Measurements from ENCODE around the gene ZBTB24. TPM values are rescaled to one million over a fixed set of nuclear protein-coding genes. Genes with fewer than 3 reads are reported as not detected.
"Not testable (repeated sequence)": the region's sequence is repeated elsewhere in the genome, so short reads cannot be mapped to it uniquely, and the experiment has no call there.

ZBTB24 gene
- total RNA-seq, 1 experiment from 2014 or later = 13.4 TPM

DNA sequence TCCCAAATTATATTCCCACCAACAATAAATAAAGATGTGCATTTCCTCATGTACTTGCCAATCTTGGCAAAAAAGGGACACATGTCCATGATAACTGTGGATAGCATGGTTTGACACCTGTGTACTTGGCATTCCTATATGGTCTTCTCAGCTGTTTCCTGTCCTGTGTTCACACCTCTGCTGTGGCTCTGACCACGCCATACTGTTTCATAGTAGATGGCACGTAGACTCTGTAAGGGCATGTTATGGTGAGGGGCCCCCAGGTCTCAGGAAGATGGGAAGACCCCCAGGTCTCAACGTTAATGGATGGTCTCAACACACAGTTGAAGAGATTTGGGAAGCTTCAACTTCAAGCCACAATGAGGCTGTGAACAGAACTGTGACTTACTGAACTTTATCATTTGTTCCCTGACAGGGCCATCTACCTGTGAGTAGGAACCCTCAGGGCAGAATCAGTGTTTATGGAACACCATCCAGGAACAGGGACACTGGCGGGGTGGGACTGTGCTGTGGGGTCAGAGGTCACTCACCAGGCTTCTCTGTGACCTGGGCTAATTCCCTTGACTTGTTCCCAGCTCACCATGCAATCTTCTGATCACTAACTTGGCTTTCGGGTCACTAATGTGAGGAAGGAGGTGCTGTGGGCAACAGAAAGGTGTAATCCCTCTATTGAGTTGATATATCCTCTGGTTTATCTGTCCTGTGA lies 11.8 kb downstream of the ZBTB24 start:
- no peak for DNase-seq (ENCODE audit: low read depth)

DNA sequence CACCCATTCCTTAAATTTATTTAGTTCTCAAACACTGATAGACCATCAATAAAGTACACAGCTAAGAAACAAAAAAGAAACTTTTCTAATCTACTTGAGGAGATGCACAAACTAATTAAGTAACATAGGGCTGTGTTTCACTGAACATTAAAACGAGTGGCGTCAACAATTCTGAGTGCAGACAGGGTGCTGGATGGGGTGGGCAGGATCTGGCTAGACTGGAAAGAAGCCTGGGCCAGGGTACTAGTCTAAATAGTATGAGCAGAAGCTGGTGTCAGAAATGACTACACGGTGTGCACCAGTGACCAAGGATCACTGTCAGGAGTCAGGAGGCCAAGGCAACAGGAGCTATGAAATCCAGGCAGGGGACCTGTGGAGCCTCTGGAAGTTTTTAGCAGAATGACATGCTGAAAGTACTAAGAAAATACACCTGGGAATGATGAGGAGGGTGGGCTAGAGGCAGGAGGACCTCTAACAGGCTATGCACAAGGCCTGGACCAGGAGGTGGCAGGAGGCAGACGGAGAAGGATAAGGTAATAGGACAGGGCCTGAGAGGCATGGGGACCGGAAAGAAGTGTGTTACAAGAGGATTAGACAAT lies 13.3 kb downstream of the ZBTB24 start:
- DNase-seq (ENCODE audit: low read depth) = no peak

DNA sequence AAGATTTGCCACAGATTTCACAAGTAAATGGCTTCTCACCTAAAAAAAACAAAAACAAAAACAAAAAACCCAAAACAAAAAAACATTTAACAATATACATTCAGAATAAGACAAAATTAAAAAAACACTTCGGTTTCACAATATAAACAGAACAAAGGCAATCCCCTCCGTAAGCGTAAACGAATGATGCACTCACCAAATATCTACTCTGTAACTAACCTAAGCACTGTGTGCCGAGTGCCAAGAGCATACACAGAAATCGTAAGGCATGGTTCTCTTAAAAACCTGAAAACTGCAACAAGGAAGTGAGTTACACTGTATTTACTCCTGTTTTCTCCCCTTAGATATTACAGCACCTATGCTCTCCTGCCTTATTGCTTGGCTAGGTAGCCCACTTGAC lies 15.3 kb downstream of the ZBTB24 start:
- no peak for DNase-seq (ENCODE audit: low read depth)

DNA sequence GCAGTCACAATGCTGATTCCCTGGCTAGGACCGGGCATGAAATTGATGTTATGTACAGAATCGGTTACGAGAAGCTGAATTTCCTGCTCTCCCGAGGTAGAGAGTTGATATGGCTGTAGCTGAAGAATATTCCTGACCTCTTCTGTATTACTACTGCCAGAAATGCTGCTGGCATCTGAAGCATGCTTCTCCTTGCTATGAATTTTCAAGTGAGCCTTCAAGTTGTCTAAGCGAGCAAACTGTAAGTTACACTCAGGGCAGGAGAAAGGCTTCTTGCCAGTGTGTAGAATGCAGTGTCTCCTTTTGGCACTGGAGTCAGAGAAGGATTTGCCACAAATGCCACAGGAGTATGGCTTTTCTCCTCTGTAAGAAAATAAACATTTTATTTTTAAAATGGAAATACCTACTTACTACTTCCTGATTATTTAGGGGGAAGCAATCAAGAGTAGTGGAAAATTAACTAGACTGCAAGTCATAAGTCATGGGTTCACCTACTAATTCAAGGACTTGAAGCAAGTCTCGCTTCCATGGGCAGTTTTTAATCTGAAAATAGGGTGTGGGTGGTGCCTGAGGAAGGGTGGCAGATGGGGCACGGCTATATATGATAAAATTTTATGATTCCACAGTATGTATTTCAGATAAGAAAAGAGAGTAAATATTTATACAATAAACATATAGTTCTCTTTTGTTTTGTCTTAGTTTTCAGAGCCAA lies 16.7 kb downstream of the ZBTB24 start:
- DNase-seq (ENCODE audit: low read depth) = no peak

DNA sequence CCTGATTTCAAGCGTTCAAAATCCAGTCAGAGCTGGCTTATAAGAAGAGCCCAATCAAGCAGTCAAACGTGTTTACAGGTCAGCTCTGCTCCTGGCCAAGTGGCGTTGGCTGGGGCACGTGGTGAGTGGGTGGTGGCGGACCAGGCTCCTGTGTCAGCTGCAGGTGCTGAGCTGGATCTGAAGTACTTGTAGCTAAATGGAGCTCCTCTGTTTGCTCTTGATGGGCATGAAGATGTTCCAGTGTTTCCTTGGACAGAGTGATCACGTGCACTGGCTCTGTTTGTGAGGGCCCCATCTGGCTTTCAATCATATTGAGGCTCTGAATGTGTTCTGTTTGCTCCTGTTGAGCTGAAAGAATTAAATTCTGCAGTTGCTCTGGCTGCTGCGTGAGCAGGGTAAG lies 17.2 kb downstream of the ZBTB24 start:
- no peak for DNase-seq (ENCODE audit: low read depth)

DNA sequence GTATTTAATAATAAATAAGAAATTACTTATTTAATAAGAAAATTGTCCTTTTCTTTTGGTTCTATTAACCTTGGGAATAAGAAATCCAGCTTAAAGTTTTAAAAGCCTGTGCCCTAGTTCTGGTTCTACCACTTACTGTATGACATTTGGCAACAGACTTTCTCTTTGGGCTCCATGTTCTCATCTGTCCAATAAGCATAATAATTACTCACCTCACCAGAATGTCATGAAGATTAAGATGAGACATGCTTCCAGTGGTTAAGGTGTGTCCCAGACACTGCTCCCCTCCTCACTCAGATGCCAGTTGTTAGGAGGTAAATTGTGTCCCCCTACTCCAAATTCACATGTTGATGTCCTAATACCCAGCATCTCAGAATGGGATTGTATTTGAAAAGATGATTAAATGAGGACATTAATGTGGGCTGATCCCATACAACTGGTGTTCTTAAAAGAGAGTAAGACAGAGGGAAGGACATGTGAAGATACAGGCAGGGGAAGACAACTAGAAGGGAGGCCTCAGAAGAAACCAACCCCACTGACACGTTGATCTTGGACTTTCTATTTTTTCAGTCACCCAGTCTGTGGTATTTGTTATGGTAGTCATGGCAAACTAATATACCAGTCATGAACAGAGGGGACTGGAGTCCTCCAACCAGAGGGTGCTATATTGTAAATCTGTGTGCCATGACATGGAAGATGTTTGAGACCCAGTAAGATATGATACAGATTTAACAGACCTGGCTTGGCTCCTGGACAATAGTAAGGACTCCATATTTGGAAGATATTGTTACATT lies 21.1 kb downstream of the ZBTB24 start:
- DNase-seq (ENCODE audit: low read depth) = peak; percentile 48

DNA sequence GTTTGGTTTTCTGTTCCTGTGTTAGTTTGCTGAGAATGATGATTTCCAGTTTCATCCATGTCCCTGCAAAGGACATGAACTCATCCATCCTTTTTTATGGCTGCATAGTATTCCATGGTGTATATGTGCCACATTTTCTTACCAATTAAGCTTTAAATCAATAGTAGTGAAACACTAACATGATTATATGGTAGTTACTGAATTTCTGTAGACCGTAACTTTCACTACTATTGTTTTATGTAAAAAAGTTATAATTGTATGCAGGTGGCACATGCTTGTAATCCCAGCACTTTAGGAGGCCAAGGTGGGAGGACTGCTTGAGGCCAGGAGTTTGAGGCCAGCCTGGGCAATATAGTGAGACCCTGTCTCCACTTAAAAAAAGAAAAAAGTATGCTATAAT lies 21.8 kb downstream of the ZBTB24 start:
- not testable (repeated sequence) for DNase-seq (ENCODE audit: low read depth)

DNA sequence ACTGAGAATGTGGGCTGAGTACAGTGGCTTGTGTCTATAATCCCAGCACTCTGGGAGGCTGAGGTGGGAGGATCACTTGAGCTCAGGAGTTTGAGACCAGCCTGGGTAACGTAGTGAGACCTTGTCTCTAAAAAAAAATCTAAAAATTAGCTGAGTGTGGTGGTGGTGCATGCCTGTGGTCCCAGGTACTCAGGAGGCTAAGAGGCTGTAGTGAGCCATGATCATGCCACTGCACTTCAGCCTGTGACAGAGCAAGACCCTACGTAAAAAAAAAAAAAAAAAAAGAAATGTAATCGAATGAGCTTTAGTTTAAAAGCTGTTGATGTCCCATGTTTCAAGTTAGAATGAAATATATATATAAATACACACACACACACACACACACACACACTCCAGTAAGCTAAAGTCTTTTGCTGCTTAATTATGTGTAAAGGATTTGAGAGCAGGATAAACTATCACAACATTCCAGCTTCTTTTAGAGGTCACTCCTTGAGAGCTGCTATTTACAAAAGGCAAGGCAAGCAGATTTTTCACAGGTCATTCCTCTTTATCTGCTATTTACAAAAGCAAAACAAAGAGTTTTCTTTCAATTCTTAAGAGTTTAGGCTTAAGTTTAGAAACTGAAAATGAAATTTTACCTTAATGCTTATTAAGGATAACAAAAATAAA lies 22.7 kb downstream of the ZBTB24 start:
- DNase-seq (ENCODE audit: low read depth) = no peak

DNA sequence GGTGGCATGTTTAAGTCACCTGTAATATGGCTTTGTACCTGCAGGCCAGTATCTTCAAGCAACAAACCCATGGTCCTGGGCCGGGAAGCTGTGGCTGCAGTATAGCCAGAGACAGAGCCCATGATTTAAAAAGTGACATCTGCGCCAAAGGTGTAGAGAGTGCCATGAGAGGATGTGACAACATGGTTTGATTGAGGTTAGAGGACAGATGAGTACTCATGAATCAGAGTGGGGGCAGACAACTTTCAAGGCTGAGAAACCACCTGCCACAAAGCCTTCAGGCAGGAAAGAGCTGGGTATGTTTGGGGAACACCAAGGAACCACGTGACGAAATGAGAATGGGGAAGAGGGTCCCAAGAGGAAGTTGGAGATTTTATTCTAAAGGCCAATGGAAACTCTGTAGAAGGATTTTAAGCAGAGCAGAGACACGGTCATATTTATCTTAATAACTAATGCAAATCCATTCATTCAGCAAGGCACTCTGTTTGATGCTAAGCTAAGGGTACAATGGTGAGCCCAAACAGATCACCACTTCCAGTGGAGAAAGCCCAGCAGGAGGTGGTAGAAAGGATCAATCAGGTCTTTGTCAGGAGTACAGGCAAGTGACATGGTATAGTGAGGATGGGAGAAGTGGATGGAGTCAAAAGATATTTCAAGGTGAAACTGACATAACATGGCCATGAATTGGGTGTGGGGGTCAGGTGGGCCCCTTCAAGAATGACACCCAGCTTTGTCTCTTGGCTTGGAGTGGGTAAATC lies 24.1 kb downstream of the ZBTB24 start:
- peak; percentile 70 for DNase-seq (ENCODE audit: low read depth)

DNA sequence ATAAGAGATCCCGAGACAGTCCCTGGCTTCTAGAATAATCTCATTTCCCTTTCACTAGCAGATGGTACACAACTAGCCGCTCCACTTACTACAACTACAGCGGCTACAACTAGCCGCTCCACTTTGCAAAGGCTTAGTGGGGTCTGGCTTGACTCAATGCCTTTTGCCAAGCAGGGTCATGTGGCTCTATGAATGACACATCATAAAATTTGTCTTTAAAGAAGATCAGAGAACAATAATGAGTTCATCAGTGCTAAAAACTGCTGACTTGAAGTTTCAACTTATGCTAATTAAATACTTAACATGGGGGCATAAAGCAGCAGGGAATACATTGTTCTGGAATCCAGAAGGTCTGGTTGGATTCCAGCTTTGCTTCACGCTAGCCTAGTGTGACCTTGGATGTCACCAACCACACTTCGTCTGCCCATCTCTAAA lies 25.4 kb downstream of the ZBTB24 start:
- DNase-seq (ENCODE audit: low read depth) = no peak

DNA sequence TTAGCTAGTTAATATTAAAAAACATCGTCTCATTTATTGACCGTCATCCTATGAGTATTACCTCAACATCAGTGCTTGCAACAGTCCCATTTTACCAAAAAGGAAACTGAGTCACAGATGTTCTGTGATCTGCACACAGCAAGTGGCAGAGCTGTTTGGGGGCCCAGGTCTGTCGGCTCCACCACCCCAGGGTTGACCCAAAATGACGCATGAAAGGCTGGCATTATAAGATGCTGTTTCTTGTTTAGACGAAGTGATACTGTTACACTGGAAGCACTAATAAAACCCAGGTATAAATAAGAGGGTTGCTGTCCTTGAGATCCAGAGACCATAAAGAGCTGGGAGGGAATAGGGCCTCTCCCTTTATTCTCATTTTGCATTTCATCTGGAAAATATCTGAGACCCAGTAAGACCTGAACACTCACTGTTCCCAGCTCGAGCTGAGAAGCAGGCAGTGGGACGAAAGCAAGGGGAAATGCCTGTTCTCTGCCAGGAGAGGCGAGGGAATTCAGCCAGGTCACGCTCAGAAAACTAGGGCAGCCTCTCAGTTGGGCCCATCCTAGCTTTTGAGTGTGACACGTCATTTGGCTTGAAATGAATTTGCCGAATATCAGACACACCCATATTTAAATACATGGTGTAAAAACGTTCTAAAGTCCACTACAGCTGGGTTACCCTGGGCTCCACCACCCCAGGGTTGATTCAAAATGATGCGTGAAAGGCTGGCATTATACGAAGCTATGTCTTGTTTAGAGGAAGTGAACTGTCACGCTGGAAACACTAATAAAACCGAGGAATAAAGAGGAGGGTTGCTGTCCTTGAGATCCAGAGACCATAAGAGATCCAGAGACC lies 26.1 kb downstream of the ZBTB24 start:
- peak; percentile 78 for DNase-seq (ENCODE audit: low read depth)

DNA sequence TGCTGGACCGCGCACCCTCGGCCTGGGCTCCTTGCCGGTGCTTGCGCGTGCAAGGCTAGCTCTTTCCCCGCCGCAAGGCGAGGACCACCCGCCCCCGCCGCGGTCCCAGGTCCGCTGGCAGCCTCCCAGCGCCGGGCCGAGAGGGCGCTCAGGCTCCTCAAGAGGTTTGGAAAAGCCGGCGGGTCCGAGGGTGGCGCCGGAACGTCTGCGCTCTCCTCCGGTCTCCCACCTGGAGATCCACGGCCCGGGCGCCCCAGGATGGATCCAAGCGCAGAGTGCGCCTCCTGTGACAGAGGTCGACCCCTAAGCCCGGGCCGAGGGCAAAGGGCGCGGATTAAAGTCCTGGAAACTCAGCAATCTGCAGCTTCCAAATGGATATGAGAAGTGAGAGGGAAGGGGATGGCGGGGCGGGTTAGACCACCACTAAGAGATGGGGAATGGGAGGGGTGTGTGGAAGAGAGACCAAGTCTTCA lies 26.9 kb downstream of the ZBTB24 start:
- no peak for DNase-seq (ENCODE audit: low read depth)

DNA sequence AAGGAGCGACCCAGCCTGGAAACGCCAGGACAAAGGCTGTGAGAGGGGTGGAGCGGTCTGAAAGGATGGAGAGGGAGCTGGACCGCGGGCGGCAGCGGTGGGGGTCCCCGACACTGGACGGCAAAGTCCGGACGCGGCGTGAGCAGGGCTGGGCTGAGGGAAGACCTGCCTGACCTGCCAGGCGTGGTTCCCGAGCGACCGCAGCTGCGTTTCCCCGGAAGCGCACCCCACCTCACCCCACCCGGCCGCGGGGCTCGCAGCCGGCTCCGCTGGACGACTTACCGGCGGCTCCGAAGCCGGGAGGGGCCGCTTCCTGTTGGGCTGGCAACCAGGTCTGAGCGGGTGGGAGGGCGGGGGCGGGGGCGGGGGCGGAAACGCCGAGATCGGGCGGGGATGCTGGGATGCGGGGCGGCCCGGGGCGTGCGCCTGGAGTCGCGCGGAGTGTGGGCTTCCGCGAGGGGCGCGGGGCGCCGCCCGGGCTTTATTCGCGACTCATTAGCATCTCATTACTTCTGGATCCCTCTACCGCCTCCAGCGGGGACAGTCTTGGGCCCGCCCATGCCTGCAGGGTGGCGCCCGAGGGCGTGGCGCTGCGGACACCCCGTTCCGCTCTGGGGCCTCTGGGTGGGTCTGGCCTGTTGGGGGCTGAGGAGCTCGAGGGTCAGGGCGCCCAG lies 27.4 kb downstream of the ZBTB24 start, which contains the start of gene MICAL1:
MICAL1 (minus strand) TSS at position 336 of the 674 bp plus-strand sequence. CDS start 1,576 bp downstream, outside the sequence.
- DNase-seq (ENCODE audit: low read depth) = peak; percentile 69

DNA sequence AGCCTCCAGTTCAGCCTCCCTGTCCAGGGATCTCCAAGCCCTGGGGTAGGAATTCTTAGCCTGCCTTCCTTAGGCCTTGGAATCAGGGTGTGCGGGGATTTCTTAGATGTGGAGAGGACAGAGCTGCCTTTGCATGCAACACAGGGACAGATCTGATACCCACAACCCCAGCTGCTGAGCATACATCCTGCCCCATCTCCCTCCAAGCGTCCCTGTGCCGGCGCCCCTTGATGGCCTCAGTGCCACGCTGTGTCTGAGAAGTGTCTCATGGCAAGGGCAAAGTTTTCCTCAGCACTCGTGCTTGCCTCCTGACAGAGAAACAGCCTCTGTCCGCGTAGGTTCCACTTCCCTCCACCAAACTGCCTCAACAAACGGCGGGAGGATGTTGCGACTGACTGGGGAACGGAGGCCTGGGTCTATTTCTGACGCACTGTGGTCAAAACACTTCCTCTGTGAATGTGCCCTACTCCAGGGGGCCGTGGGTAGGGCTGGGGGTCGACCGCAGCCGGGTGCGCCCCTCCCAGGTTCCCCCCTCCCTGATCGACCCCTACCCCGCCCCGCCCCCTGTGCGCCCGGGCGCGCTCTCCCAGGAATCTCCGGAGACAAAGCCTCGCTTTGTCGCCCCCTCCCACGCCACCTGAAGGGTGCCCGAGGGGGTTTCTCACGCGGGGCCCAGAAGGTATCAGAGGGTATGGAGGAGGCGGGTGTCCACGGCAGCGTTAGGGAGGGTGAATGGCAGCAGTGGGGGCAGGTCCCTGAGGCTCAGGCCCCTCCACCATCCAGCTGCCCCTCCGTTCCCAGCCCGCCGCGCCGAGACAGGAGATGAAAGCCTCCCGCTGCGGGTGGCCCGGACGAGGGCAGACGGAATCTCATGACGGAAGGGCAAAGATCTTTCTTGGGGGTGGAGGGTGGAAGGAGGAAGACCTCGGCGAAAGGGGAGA lies 28.3 kb downstream of the ZBTB24 start:
- no peak for DNase-seq (ENCODE audit: low read depth)

DNA sequence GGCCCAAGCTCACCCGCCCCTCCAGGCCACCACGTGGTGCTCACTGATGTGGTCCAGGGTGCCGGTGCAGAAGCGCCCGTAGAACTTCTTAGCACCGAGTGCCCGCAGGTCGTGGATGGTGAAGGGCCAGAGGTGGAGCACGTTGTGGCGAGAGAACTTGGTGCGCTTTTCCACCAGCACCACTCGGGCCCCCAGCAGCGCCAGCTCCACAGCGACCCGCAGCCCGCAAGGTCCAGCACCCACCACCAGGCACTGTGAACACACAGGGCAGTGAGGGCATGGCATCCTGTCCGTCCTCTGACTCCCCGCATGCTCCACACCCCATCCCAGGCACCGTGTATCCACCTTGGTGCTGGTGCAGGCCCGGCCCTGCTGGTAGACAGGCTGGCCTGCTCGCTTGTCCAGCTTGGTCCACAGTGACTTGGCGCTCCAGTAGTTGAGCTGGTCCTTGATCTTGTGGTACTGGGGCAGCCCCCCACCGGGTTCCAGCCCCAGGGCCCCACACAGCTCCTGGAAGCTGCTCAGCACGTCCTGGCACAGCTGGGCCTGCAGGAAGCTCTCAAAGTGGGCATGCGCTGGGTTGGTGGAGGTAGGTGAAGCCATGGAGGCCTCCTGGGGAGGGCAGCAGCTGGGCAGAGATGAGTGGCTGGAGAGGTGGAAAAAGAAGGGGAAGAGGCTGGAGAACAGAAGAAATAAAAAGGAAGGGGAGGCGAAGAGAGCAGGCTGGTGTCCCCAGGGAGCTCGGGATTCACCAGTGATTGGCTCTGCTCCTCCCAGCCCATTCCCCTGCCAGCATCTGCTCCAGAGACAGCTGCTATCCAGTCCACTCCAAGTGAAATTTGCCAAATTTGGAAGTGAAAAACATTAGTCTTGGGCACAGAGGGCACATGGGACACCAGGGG lies 29.2 kb downstream of the ZBTB24 start:
- no peak for DNase-seq (ENCODE audit: low read depth)

DNA sequence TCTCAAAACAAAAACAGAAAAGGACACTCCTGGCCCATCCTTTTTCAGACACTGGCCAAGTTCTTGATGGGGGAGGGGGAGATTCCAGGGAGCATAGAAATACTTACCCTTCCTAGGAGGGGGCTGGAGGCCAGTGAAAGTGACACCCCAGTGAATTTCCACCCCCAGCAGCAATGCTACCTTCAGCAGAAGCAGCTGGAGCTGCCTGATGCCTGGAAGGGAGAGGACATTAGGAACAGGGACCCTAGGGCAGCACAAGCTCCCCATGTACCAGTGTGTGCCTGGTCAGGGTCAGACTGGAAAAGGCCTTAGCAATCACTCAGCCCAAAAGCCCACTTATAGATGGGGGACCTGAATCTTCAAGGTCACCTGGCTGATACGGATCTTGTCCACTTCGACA lies 29.9 kb downstream of the ZBTB24 start:
- no peak for DNase-seq (ENCODE audit: low read depth)

DNA sequence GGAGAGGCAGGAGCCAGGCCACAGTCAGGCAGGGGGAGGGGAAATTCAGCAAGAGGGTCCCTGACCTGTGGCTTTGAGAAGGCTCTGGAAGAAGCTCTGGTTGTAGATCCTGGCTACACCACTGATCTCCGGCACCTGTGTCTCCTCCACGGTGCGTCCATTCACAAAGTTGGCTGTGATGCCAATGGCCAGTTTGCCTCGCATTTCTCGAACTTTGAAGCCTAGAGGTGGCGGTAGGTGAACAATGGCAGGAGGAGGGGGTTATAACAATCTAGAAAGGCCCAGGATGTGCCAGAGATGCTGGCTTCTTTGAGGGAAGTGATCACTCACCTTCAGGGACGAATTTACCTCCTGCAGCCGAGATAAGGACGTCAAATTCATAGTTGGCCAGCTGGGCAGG lies 30.8 kb downstream of the ZBTB24 start:
- DNase-seq (ENCODE audit: low read depth) = no peak

Measured in M059J (cell line).